ENCODE results near the gene CCNL2. TPM values are rescaled to one million over a fixed set of nuclear protein-coding genes. Genes with fewer than 3 reads are reported as not detected.

The CCNL2 gene
- total RNA-seq, 4 donors from 2014 or later: 167 to 307 (median 215) TPM

DNA sequence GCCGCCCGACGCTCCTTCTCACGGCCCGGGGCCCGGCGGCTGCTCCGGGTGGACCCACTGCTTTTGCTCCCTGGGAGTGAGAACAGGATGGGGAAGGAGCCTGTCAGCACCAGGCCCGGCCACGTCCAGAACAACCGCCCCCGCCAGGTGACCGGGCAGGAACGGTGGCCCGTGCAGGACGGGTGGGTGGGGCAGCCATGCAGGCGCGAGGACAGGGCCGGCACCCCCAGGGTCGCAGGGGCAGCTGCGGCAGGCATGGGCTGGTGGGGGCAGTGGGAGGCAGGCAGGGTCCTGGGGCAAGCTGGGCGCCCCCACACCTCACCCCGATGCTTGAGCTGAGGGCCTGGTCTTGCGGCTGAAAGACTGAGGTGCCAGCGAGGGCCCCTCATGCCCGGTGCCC lies 62.7 kb downstream of the CCNL2 start:
- WGBS, 2 donors: 97 to 98% methylated on average over 21 to 24 of the region's 26 CpGs
- Histone ChIP-seq H3K27me3 (no peaks in the 10 kb centered on the region), H3K9me3 (no peaks in the 10 kb centered on the region), H3K27ac (no peak overlapping the region), H3K36me3 (peaks cover 10 to 40% of the 10 kb centered on the region in 2 donors), H3K4me1 (no peaks in the 10 kb centered on the region), H3K4me3 (replicated peaks in 1 of 3) (no peak overlapping the region)
- intact Hi-C loops (cut with DNase I): no loop called here
- no peak for DNase-seq
- TF ChIP-seq, protein P1, sequence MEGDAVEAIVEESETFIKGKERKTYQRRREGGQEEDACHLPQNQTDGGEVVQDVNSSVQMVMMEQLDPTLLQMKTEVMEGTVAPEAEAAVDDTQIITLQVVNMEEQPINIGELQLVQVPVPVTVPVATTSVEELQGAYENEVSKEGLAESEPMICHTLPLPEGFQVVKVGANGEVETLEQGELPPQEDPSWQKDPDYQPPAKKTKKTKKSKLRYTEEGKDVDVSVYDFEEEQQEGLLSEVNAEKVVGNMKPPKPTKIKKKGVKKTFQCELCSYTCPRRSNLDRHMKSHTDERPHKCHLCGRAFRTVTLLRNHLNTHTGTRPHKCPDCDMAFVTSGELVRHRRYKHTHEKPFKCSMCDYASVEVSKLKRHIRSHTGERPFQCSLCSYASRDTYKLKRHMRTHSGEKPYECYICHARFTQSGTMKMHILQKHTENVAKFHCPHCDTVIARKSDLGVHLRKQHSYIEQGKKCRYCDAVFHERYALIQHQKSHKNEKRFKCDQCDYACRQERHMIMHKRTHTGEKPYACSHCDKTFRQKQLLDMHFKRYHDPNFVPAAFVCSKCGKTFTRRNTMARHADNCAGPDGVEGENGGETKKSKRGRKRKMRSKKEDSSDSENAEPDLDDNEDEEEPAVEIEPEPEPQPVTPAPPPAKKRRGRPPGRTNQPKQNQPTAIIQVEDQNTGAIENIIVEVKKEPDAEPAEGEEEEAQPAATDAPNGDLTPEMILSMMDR (IDR thresholded peaks at IDR 0.05): no peak
- TF ChIP-seq POLR2A (IDR thresholded peaks at IDR 0.05): no peak

DNA sequence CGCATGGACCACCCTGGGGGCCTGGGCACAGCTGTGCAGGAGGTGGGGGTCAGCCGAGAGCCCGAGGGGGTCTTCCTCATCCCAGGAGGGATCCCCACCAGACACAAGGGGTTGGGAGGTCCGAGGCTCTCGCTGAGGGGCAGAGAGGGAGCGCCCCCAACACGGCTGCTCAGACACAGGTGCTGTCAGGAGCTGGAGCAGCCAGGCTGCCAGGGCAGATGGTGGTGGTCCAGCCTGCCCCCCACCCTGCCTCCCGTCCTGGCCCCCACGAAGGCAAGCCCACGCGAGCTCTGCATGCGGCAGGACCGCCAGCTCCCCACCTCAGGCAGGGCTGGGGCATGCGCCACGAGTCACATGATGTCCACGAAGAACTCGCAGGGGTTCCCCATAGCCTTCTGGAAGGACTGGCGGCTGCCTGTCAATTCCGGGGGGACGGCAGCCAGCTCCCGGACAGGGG lies 63.3 kb downstream of the CCNL2 start:
- H3K9me3 ChIP-seq: no peaks in the 10 kb centered on the region
- H3K4me1 ChIP-seq: peaks cover 0 to 3% of the 10 kb centered on the region in 2 donors
- TF ChIP-seq, protein P1 (IDR thresholded peaks at IDR 0.05): no peak
- no peak for DNase-seq
- H3K27me3 ChIP-seq: no peaks in the 10 kb centered on the region
- intact Hi-C loops (cut with DNase I): no loop called here
- H3K4me3 ChIP-seq (replicated peaks in 1 of 3): no peak overlapping the region
- WGBS, 2 donors: 93 to 96% methylated on average over 8 to 9 of the region's 21 CpGs
- peaks cover 10 to 35% of the 10 kb centered on the region in 2 donors for H3K36me3 ChIP-seq
- H3K27ac ChIP-seq: no peak overlapping the region

Small RNA genes lying within 50 kb of the gene (microRNA-seq; reads per million reads assigned to microRNA genes)
- gene MIR6808: not detected

Other genes with a start within 250 kb of the CCNL2 start
- gene TTLL10, start 225.5 kb downstream of the CCNL2 start, total RNA-seq: under 1 TPM in 2 of 4 donors, not detected in 2; 0.13 to 0.29 TPM
- gene TNFRSF18, start 192.7 kb downstream of the CCNL2 start, total RNA-seq: under 1 TPM in 2 of 4 donors, not detected in 2; 0.49 to 0.67 TPM
- gene TNFRSF4, start 185.2 kb downstream of the CCNL2 start, total RNA-seq: 1 to 10 TPM; 1.5 to 4.5 (median 3.2) TPM
- gene SDF4, start 167.3 kb downstream of the CCNL2 start, total RNA-seq: 100 to 1,000 TPM; 109 to 144 (median 138) TPM
- gene B3GALT6, start 167.1 kb downstream of the CCNL2 start, total RNA-seq: 10 to 100 TPM; 18.0 to 32.2 (median 25.5) TPM
- under 1 TPM in 1 of 4 donors, not detected in 3; 0.83 TPM for gene C1QTNF12, start 152.6 kb downstream of the CCNL2 start, total RNA-seq
- 10 to 100 TPM; 33.0 to 58.4 (median 36.2) TPM for gene UBE2J2, start 125.5 kb downstream of the CCNL2 start, total RNA-seq
- gene SCNN1D, start 118.9 kb downstream of the CCNL2 start, total RNA-seq: 1 to 10 TPM in 3 of 4 donors, under 1 TPM in 1; 0.73 to 3.2 (median 1.6) TPM
- gene ACAP3, start 91.4 kb downstream of the CCNL2 start, total RNA-seq: 10 to 100 TPM; 31.6 to 51.2 (median 42.1) TPM
- 10 to 100 TPM; 24.0 to 41.4 (median 28.0) TPM for gene PUSL1, start 90.7 kb downstream of the CCNL2 start, total RNA-seq
- gene INTS11, start 74.7 kb downstream of the CCNL2 start, total RNA-seq: 100 to 1,000 TPM in 2 of 4 donors, 10 to 100 TPM in 2; 68.9 to 116 (median 94.7) TPM
- 10 to 100 TPM; 16.7 to 37.3 (median 24.3) TPM for gene CPTP, start 74.5 kb downstream of the CCNL2 start, total RNA-seq
- gene TAS1R3, start 68.1 kb downstream of the CCNL2 start, total RNA-seq: 1 to 10 TPM in 2 of 4 donors, under 1 TPM in 2; 0.11 to 1.4 (median 0.68) TPM
- gene DVL1, start 49.9 kb downstream of the CCNL2 start, total RNA-seq: 10 to 100 TPM; 46.6 to 79.4 (median 61.7) TPM
- 100 to 1,000 TPM in 3 of 4 donors, 10 to 100 TPM in 1; 57.1 to 143 (median 106) TPM for gene MXRA8, start 40.8 kb downstream of the CCNL2 start, total RNA-seq
- 100 to 1,000 TPM in 2 of 4 donors, 10 to 100 TPM in 2; 73.8 to 198 (median 105) TPM for gene AURKAIP1, start 24.1 kb downstream of the CCNL2 start, total RNA-seq
- 100 to 1,000 TPM; 123 to 199 (median 160) TPM for gene MRPL20, start 8.0 kb upstream of the CCNL2 start, total RNA-seq
- 1 to 10 TPM; 2.0 to 3.2 (median 2.4) TPM for gene ANKRD65, start 21.9 kb upstream of the CCNL2 start, total RNA-seq
- gene VWA1, start 36.4 kb upstream of the CCNL2 start, total RNA-seq: 10 to 100 TPM; 11.4 to 52.0 (median 30.3) TPM
- gene ATAD3C, start 50.4 kb upstream of the CCNL2 start, total RNA-seq: 10 to 100 TPM in 2 of 4 donors, 1 to 10 TPM in 2; 4.9 to 29.9 (median 15.1) TPM
- gene ATAD3B, start 72.4 kb upstream of the CCNL2 start, total RNA-seq: 10 to 100 TPM; 13.8 to 29.1 (median 15.0) TPM
- 10 to 100 TPM; 21.6 to 34.2 (median 28.5) TPM for gene ATAD3A, start 112.8 kb upstream of the CCNL2 start, total RNA-seq
- gene TMEM240, start 141.3 kb upstream of the CCNL2 start, total RNA-seq: 1 to 10 TPM; 1.2 to 4.5 (median 1.3) TPM
- 100 to 1,000 TPM; 204 to 294 (median 241) TPM for gene SSU72, start 175.5 kb upstream of the CCNL2 start, total RNA-seq
- 1 to 10 TPM; 1.0 to 9.9 (median 5.3) TPM for gene FNDC10, start 200.8 kb upstream of the CCNL2 start, total RNA-seq
- gene MIB2, start 216.2 kb upstream of the CCNL2 start, total RNA-seq: 100 to 1,000 TPM in 1 of 4 donors, 10 to 100 TPM in 3; 54.6 to 110 (median 86.4) TPM
- 1 to 10 TPM in 3 of 4 donors, under 1 TPM in 1; 0.67 to 7.8 (median 3.5) TPM for gene MMP23B, start 232.8 kb upstream of the CCNL2 start, total RNA-seq